H1 (cell line): Measurements from ENCODE around the gene TYR. TPM values are rescaled to one million over a fixed set of nuclear protein-coding genes. Genes with fewer than 3 reads are reported as not detected.

Experiments
- CTCF ChIA-PET: fragments of 300-600 bp; sonication (Branson Sonifier 250); formaldehyde crosslinking; loops from one replicate; lab custom pipeline; 2021; ENCODE audit not compliant: partially characterized antibody; lab: Charles Lee
- POLR2A ChIA-PET: fragments of 300-600 bp; sonication (Branson Sonifier 250); formaldehyde crosslinking; loops from one replicate; lab custom pipeline; 2021; ENCODE audit warnings: inconsistent platforms; ENCODE audit not compliant: partially characterized antibody; lab: Charles Lee
- DNase-seq, 2 experiments: peaks; one replicate each; pipeline versions ENCODE4 v3.0.0 to v3.0.0-alpha.2; 2010 to 2022; ENCODE audit warnings: low spot score in 2 of 2, low read depth in 1 of 2, mixed read lengths in 1 of 2
- FAIRE-seq: peaks from 2 replicates; lab custom pipeline; 2011; peaks lifted over from hg19 to GRCh38; lab: Jason Lieb, UNC
- H2AFZ ChIP-seq: 2 replicates; pipeline ENCODE4 v1.8.1; 2012; ENCODE audit warnings: low read length, inconsistent platforms
- H2AK5ac ChIP-seq: 2 replicates; pipeline ENCODE4 v1.6.1; 2013; ENCODE audit warnings: low read depth, low read length
- H2BK120ac ChIP-seq: replicated peaks from 2 replicates; pipeline ENCODE3; 2013; ENCODE audit warnings: low read depth, low read length, inconsistent platforms
- H2BK12ac ChIP-seq: 2 replicates; pipeline ENCODE4 v1.6.1; 2013; ENCODE audit warnings: low read depth, low read length
- H2BK15ac ChIP-seq: 2 replicates; pipeline ENCODE4 v1.6.1; 2013; ENCODE audit warnings: low read length
- H2BK20ac ChIP-seq: 2 replicates; pipeline ENCODE4 v1.6.1; 2013; ENCODE audit warnings: low read length
- H2BK5ac ChIP-seq: 2 replicates; pipeline ENCODE4 v1.6.1; 2013; ENCODE audit warnings: low read depth, low read length
- H3K14ac ChIP-seq: 2 replicates; pipeline ENCODE4 v1.6.1; 2013; ENCODE audit warnings: inconsistent platforms; ENCODE audit not compliant: insufficient read length
- H3K18ac ChIP-seq: 2 replicates; pipeline ENCODE4 v1.6.1; 2013; ENCODE audit warnings: low read length; ENCODE audit errors: extremely low read depth
- H3K23ac ChIP-seq: 2 replicates; pipeline ENCODE4 v1.6.1; 2013; ENCODE audit warnings: inconsistent platforms; ENCODE audit not compliant: insufficient read length
- H3K23me2 ChIP-seq: 2 replicates; pipeline ENCODE4 v1.6.1; 2013; ENCODE audit warnings: low read depth, low read length
- H3K27ac ChIP-seq: 2 replicates; pipeline ENCODE4 v1.6.1; 2011; ENCODE audit warnings: low read depth, low read length, inconsistent platforms
- H3K27me3 ChIP-seq, 4 experiments: replicated peaks in 1 of 4; 1 replicate in 1 of 4; 2 replicates in 3 of 4; pipeline versions ENCODE4 v1.6.1 to v1.8.1; 2011 to 2013; ENCODE audit warnings: low read length in 3 of 4, mild to moderate bottlenecking in 3 of 4, inconsistent platforms in 2 of 4, mixed read lengths in 2 of 4, moderate library complexity in 1 of 4; ENCODE audit not compliant: control insufficient read depth in 3 of 4, insufficient read depth in 3 of 4; ENCODE audit errors: extremely low read depth in 1 of 4
- H3K36me3 ChIP-seq, 4 experiments: 2 replicates each; pipeline versions ENCODE4 v1.6.1 to v1.8.1; 2011 to 2013; ENCODE audit warnings: mild to moderate bottlenecking in 4 of 4, low read length in 3 of 4, moderate library complexity in 2 of 4, control low read depth in 1 of 4, inconsistent platforms in 1 of 4; ENCODE audit not compliant: insufficient read depth in 4 of 4, control insufficient read depth in 2 of 4
- H3K4ac ChIP-seq: replicated peaks from 2 replicates; pipeline ENCODE3; 2013; ENCODE audit warnings: low read length, low read depth, mixed read lengths, inconsistent platforms; ENCODE audit not compliant: insufficient read length
- H3K4me1 ChIP-seq, 4 experiments: replicated peaks in 1 of 4; 1 replicate in 1 of 4; 2 replicates in 3 of 4; pipeline versions ENCODE4 v1.6.1 to v1.8.1; 2011 to 2013; ENCODE audit warnings: low read length in 3 of 4, inconsistent platforms in 2 of 4, mixed read lengths in 1 of 4; ENCODE audit not compliant: insufficient read depth in 4 of 4, control insufficient read depth in 3 of 4
- H3K4me2 ChIP-seq, 2 experiments: 2 replicates each; pipeline versions ENCODE4 v1.6.1 to v1.8.1; 2011 to 2013; ENCODE audit warnings: low read depth in 2 of 2, low read length in 2 of 2, control low read depth in 1 of 2, inconsistent platforms in 1 of 2, mild to moderate bottlenecking in 1 of 2; ENCODE audit not compliant: insufficient read depth in 1 of 2
- H3K4me3 ChIP-seq, 4 experiments: fragments of 200-600, 300-600 bp in 1 of 4; sonication (generic), shearing (Covaris generic), sonication (Bioruptor Twin) in 1 of 4; 2 replicates each; pipeline versions ENCODE4 v1.5.1 to v1.8.1; 2011 to 2016; ENCODE audit warnings: low read length in 4 of 4, low read depth in 3 of 4, control low read depth in 2 of 4, inconsistent platforms in 2 of 4, mild to moderate bottlenecking in 2 of 4, mixed read lengths in 1 of 4, moderate library complexity in 1 of 4; ENCODE audit not compliant: insufficient read depth in 2 of 4; ENCODE audit errors: extremely low read depth in 1 of 4
- H3K56ac ChIP-seq: replicated peaks from 2 replicates; pipeline ENCODE3; 2013; ENCODE audit warnings: low read depth, mild to moderate bottlenecking, mixed read lengths, low read length, inconsistent platforms; ENCODE audit not compliant: insufficient read length
- H3K79me1 ChIP-seq: 2 replicates; pipeline ENCODE4 v1.6.1; 2013; ENCODE audit warnings: low read depth, low read length, control low read depth
- H3K79me2 ChIP-seq, 2 experiments: 2 replicates each; pipeline versions ENCODE4 v1.6.1 to v1.8.1; 2012 to 2013; ENCODE audit warnings: low read length in 2 of 2, mild to moderate bottlenecking in 2 of 2, inconsistent platforms in 1 of 2; ENCODE audit not compliant: insufficient read depth in 2 of 2, control insufficient read depth in 1 of 2
- H3K9ac ChIP-seq, 4 experiments: replicated peaks in 1 of 4; 1 replicate in 1 of 4; 2 replicates in 3 of 4; pipeline versions ENCODE4 v1.6.1 to v1.8.1; 2011 to 2013; ENCODE audit warnings: low read depth in 3 of 4, low read length in 3 of 4, control low read depth in 2 of 4, mild to moderate bottlenecking in 2 of 4, moderate library complexity in 2 of 4, inconsistent platforms in 1 of 4; ENCODE audit errors: extremely low read depth in 1 of 4
- H3K9me3 ChIP-seq, 2 experiments: 2 replicates each; pipeline versions ENCODE4 v1.6.1 to v1.8.1; 2012 to 2013; ENCODE audit warnings: mild to moderate bottlenecking in 2 of 2, moderate library complexity in 2 of 2, control low read depth in 1 of 2, inconsistent platforms in 1 of 2, low read depth in 1 of 2, low read length in 1 of 2, mixed read lengths in 1 of 2; ENCODE audit not compliant: insufficient read depth in 2 of 2
- H4K20me1 ChIP-seq, 2 experiments: replicated peaks in 1 of 2; 2 replicates each; pipeline versions ENCODE3 to v1.8.1; 2011 to 2013; ENCODE audit warnings: inconsistent platforms in 2 of 2, low read length in 2 of 2, mild to moderate bottlenecking in 1 of 2; ENCODE audit not compliant: insufficient read depth in 2 of 2, control insufficient read depth in 1 of 2
- H4K5ac ChIP-seq: 2 replicates; pipeline ENCODE4 v1.6.1; 2013; ENCODE audit warnings: low read length, low read depth, mixed read lengths, inconsistent platforms; ENCODE audit not compliant: insufficient read length
- H4K8ac ChIP-seq: 2 replicates; pipeline ENCODE4 v1.8.0; 2013; ENCODE audit warnings: mild to moderate bottlenecking, moderate library complexity, low read length, inconsistent platforms; ENCODE audit not compliant: insufficient read depth; ENCODE audit errors: extremely low read depth
- H4K91ac ChIP-seq: replicated peaks from 2 replicates; pipeline ENCODE3; 2013; ENCODE audit warnings: low read length, mixed read lengths, inconsistent platforms; ENCODE audit not compliant: insufficient read length
- FOSL1 ChIP-seq: IDR thresholded peaks from 2 replicates; pipeline ENCODE4 v1.6.1; 2011; ENCODE audit warnings: mild to moderate bottlenecking, low read depth, low read length, moderate library complexity; ENCODE audit not compliant: insufficient read depth
- HDAC2 ChIP-seq, 2 experiments: fragments of 300-600 bp in 1 of 2; sonication (generic) in 1 of 2; IDR thresholded peaks; 2 replicates each; pipeline ENCODE4 v1.6.1; 2011 to 2012; ENCODE audit warnings: low read depth in 2 of 2, low read length in 2 of 2, mild to moderate bottlenecking in 2 of 2, moderate library complexity in 2 of 2, borderline replicate concordance in 1 of 2, inconsistent platforms in 1 of 2
- NANOG ChIP-seq: IDR thresholded peaks from 2 replicates; pipeline ENCODE4 v1.6.1; 2011; ENCODE audit warnings: low read length, low read depth, mild to moderate bottlenecking, inconsistent platforms; ENCODE audit not compliant: insufficient read depth, poor library complexity, severe bottlenecking
- PHF8 ChIP-seq: fragments of 200-600 bp; sonication (generic); conservative IDR thresholded peaks from 2 replicates; pipeline ENCODE4 v1.7.1; 2012; ENCODE audit warnings: low read depth, mild to moderate bottlenecking, inconsistent platforms, low read length, moderate library complexity
- SIN3A ChIP-seq, 2 experiments: IDR thresholded peaks in 1 of 2; conservative IDR thresholded peaks in 1 of 2; 2 replicates each; pipeline ENCODE4 v1.6.1; 2011 to 2012; ENCODE audit warnings: low read length in 2 of 2, improper control_type of control experiment in 1 of 2, low read depth in 1 of 2, mild to moderate bottlenecking in 1 of 2
- SP4 ChIP-seq: IDR thresholded peaks from 2 replicates; pipeline ENCODE4 v1.6.1; 2012; ENCODE audit warnings: low read length, inconsistent platforms
- ZNF274 ChIP-seq: IDR thresholded peaks from 2 replicates; pipeline ENCODE4 v1.7.0; 2012; ENCODE audit warnings: low read length, borderline replicate concordance; ENCODE audit errors: extremely low read depth
- WGBS, 2 experiments: shearing (Covaris generic) in 1 of 2; methylation state at CpG; one replicate each; pipeline versions ENCODE4 v1.1.6 to v1.1.7; 2013 to 2015; ENCODE audit warnings: low lambda C conversion rate in 2 of 2, mixed read lengths in 2 of 2, inconsistent platforms in 1 of 2, low coverage in 1 of 2, missing lambda C conversion rate in 1 of 2; ENCODE audit not compliant: insufficient replicate concordance in 2 of 2, insufficient coverage in 1 of 2, insufficient read length in 1 of 2; ENCODE audit errors: extremely low coverage in 1 of 2, missing lambda C conversion rate in 1 of 2; 5-methylcytosine and 5-hydroxymethylcytosine counted together
- polyA plus RNA-seq, 7 experiments: library from polyadenylated mRNA; depleted of rRNA in 3 of 7; stranded (reverse) in 5 of 7; unstranded in 2 of 7; fragments of >200 nt in 5 of 7; fragments of 200-250 nt in 2 of 7; gene quantifications; 1 replicate in 5 of 7; 2 replicates in 1 of 7; 4 replicates in 1 of 7; pipeline versions ENCODE4 v1.2.1 to v1.2.3, GENCODE V29; 2011 to 2013; ENCODE audit warnings: missing spikeins in 2 of 7, mixed read lengths in 2 of 7
- total RNA-seq: library from RNA; stranded (reverse); fragmentation: NEBNext Ultra II Directional; extraction: Animal tissue kit (Norgen Biotek cat#: 25700); gene quantifications from 2 replicates; pipeline ENCODE4 v1.2.1, GENCODE V29; 2021
- TF ChIP-seq, protein P1 (sequence below), 3 experiments: IDR thresholded peaks; 1 replicate in 2 of 3; 2 replicates in 1 of 3; pipeline versions ENCODE4 v1.5.1 to v1.6.1; 2011; ENCODE audit warnings: low read length in 3 of 3, mild to moderate bottlenecking in 3 of 3, inconsistent platforms in 2 of 3, low read depth in 1 of 3, moderate library complexity in 1 of 3; ENCODE audit not compliant: insufficient read depth in 1 of 3; ENCODE audit errors: control extremely low read depth in 1 of 3

Gene TYR
- total and polyA plus RNA-seq, 2 of the 8 experiments (the other 6 are each of a cell fraction or from before 2014, with no cell fraction given) = not detected

DNA sequence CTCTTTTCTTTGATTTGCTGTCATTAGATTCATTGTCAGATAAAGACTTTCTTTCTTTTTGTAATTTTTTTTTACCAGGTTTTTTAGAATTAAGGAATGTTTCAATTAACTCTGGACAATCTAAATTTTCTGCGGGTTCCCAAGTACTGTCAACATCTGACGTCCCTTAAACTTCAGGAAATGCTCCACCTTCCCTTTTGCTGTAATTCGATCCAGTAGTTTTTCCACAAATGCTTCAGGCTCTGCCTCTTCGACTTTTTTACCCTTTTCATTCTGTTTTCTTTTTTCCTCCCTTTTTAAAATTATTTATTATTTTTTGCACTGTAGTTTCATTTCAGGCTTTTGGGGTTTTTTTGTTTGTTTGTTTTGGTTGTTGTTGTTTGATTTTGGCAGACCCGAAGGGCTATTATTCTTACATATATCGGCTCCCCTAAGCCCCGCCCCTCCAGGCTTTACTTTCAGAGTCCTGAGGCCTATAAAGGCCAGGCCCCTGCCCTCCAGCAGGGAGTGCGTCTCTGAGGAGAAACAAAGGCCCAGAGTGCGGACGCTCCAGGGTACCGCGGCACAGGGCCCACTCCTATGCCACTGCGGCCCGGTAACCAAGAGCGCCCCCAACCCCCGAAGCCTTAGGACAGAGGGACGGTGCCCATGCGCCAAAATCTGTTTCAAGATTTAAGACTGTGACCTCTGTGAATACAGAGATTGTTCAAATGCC, 116.4 kb downstream of the TYR start:
- Histone ChIP-seq H3K27me3 (no peaks in the 10 kb centered on the region), H3K4me1 (no peaks in the 10 kb centered on the region), H4K8ac (no peak overlapping the region), H2BK15ac (no peak overlapping the region), H2BK12ac (no peak overlapping the region), H3K4me2 (peak overlapping the region; percentile 18 to 32; a peak in 2 of 4 replicates), H2BK120ac (no peak overlapping the region), H3K9ac (no peak overlapping the region), H3K14ac (no peak overlapping the region), H3K9me3 (no peaks in the 10 kb centered on the region), H2BK20ac (no peak overlapping the region), H4K91ac (no peak overlapping the region), H3K23me2 (no peaks in the 10 kb centered on the region), H3K4ac (no peak overlapping the region), H3K36me3 (no peaks in the 10 kb centered on the region), H4K20me1 (no peaks in the 10 kb centered on the region), H2AK5ac (no peak overlapping the region), H3K27ac (no peak overlapping the region), H3K23ac (no peak overlapping the region), H3K56ac (no peak overlapping the region), H3K79me2 (no peaks in the 10 kb centered on the region), H2AFZ (no peak overlapping the region; the same call in 1 of the 2 replicates), H3K79me1 (no peaks in the 10 kb centered on the region), H4K5ac (no peak overlapping the region), H3K4me3 (peak overlapping the region; percentile 34 to 63 (median 40); a peak in 7 of 8 replicates), H2BK5ac (no peak overlapping the region), H3K18ac (no peak overlapping the region; the same call in 1 of the 2 replicates)
- ChIA-PET CTCF (interaction anchor here (0.9 kb wide), 1 partner anchor 210 kb away, joined by 3 read pairs; no protein-coding TSS in a partner anchor), POLR2A (interaction anchor here (0.7 kb wide), 1 partner anchor 301 kb away, joined by 3 read pairs; no protein-coding TSS in a partner anchor)
- FAIRE-seq = peak; percentile 36
- peak; percentile 25 to 71 for DNase-seq
- TF ChIP-seq FOSL1 (no peak), ZNF274 (no peak), NANOG (no peak), HDAC2 (IDR thresholded peaks at IDR 0.05; ENCODE audit: borderline replicate concordance in 1 of 2, low read depth in 2 of 2, low read length in 2 of 2) (no peak), SP4 (no peak), SIN3A (conservative IDR thresholded peaks at IDR 0.05 in 1 of 2, IDR thresholded peaks at IDR 0.05 in 1 of 2; ENCODE audit: low read depth in 1 of 2, low read length in 2 of 2) (no peak), PHF8 (no peak)
- TF ChIP-seq, protein P1, sequence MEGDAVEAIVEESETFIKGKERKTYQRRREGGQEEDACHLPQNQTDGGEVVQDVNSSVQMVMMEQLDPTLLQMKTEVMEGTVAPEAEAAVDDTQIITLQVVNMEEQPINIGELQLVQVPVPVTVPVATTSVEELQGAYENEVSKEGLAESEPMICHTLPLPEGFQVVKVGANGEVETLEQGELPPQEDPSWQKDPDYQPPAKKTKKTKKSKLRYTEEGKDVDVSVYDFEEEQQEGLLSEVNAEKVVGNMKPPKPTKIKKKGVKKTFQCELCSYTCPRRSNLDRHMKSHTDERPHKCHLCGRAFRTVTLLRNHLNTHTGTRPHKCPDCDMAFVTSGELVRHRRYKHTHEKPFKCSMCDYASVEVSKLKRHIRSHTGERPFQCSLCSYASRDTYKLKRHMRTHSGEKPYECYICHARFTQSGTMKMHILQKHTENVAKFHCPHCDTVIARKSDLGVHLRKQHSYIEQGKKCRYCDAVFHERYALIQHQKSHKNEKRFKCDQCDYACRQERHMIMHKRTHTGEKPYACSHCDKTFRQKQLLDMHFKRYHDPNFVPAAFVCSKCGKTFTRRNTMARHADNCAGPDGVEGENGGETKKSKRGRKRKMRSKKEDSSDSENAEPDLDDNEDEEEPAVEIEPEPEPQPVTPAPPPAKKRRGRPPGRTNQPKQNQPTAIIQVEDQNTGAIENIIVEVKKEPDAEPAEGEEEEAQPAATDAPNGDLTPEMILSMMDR (IDR thresholded peaks at IDR 0.05; ENCODE audit: control extremely low read depth in 1 of 3, insufficient read depth in 1 of 3, low read depth in 1 of 3, low read length in 3 of 3) = peak in 1 of 3 experiments; percentile 9; a peak in 1 of 4 replicates
- 12% methylated on average over 18 of the region's 18 CpGs; no CpG with 5 or more reads in 1 of the 2 experiments for WGBS, 2 experiments
